Measurements from ENCODE around the gene CPAMD8. TPM values are rescaled to one million over a fixed set of nuclear protein-coding genes. Genes with fewer than 3 reads are reported as not detected.

The CPAMD8 gene
- total and polyA plus RNA-seq, 2 donors (not counting 3 experiments of a cell fraction or from before 2014, with no cell fraction given) = 2.2 to 3.9 TPM

- ChIA-PET POLR2A (no interaction called here), CTCF (no interaction called here)
- Histone ChIP-seq H3K79me2 (ENCODE audit: control insufficient read depth, insufficient read depth, low read length) (no peaks in the 10 kb centered on the region), H3K27ac (ENCODE audit: insufficient read depth, low read depth, low read length) (no peak overlapping the region), H2AFZ (ENCODE audit: low read depth, low read length) (no peak overlapping the region), H3K9me3 (replicated peaks; ENCODE audit: control insufficient read depth, insufficient read depth, low read length) (no peaks in the 10 kb centered on the region), H3K9me1 (replicated peaks; ENCODE audit: control insufficient read depth, extremely low read depth, insufficient read depth, low read length) (no peaks in the 10 kb centered on the region), H3K36me3 (ENCODE audit: control insufficient read depth in 2 of 2, extremely low read depth in 1 of 2, insufficient read depth in 2 of 2, low read length in 2 of 2) (no peaks in the 10 kb centered on the region), H3K4me1 (ENCODE audit: control insufficient read depth, extremely low read depth, insufficient read depth, low read length) (no peaks in the 10 kb centered on the region), H4K20me1 (replicated peaks; ENCODE audit: control insufficient read depth, extremely low read depth, insufficient read depth, low read length) (no peaks in the 10 kb centered on the region), H3K9ac (replicated peaks; ENCODE audit: extremely low read depth, insufficient read depth, low read length) (no peak overlapping the region), H3K4me2 (ENCODE audit: insufficient read depth, low read length) (no peak overlapping the region), H3K4me3 (replicated peaks in 1 of 3; ENCODE audit: insufficient read depth in 1 of 3, low read depth in 1 of 3, low read length in 3 of 3) (no peak overlapping the region), H3K27me3 (ENCODE audit: control insufficient read depth in 2 of 2, insufficient read depth in 2 of 2, low read length in 2 of 2) (no peaks in the 10 kb centered on the region)
- no peak for FAIRE-seq
- BruUV-seq (replicated peaks) = no TSS peak
- intact Hi-C loops (cut with micrococcal nuclease) (no loop called here), dilution Hi-C loops (cut with MboI; ENCODE audit: extremely low pct_ligation_motif_present, low sequenced_read_pairs) (no loop called here)
- DNase-seq (ENCODE audit: low read depth, low spot score) = no peak
- TF ChIP-seq POLR2A (IDR thresholded peaks at IDR 0.05; ENCODE audit: low read depth, low read length) (no peak), CTCF (IDR thresholded peaks at IDR 0.05; ENCODE audit: extremely low read depth in 1 of 2, insufficient read depth in 1 of 2, low read depth in 1 of 2, low read length in 2 of 2) (no peak), MYC (IDR thresholded peaks at IDR 0.05; ENCODE audit: low read depth, low read length) (no peak), POLR2AphosphoS5 (IDR thresholded peaks at IDR 0.05; ENCODE audit: insufficient read depth, low read depth, low read length) (no peak), FOS (IDR thresholded peaks at IDR 0.05; ENCODE audit: borderline replicate concordance, insufficient read depth, low read length) (no peak), MAX (IDR thresholded peaks at IDR 0.05; ENCODE audit: insufficient read depth, insufficient read length) (no peak), EZH2 (IDR thresholded peaks at IDR 0.05; ENCODE audit: borderline replicate concordance, low read depth, low read length, severe bottlenecking) (no peak), GATA2 (IDR thresholded peaks at IDR 0.05; ENCODE audit: insufficient read depth, insufficient read length, low read depth, low read length) (no peak), JUN (IDR thresholded peaks at IDR 0.05; ENCODE audit: borderline replicate concordance, insufficient read depth, insufficient read length, low read depth) (no peak)
These were observed 103.7 kb downstream of the CPAMD8 start for GRCh38 chr19:16922949-16923348.

Measured in endothelial cell of umbilical vein (primary cell).